Measurements from ENCODE around the gene UTP14A. TPM values are rescaled to one million over a fixed set of nuclear protein-coding genes. Genes with fewer than 3 reads are reported as not detected.

Gene UTP14A
- total and polyA plus RNA-seq, 12 donors = 6.7 to 12.6 (median 9.6) TPM

- ATAC-seq = no peak
- 96 to 100% methylated on average over 1 of the region's 1 CpG for WGBS, 2 donors
- intact Hi-C loops (cut with DNase I) = no loop called here
- no peak for TF ChIP-seq CTCF (IDR thresholded peaks at IDR 0.05)
- no peaks in the 10 kb centered on the region for H3K4me1 ChIP-seq
- H3K27me3 ChIP-seq = peaks cover 0 to 10% (median 0%) of the 10 kb centered on the region in 7 donors
- H3K36me3 ChIP-seq = no peaks in the 10 kb centered on the region
- H3K27ac ChIP-seq = no peak overlapping the region
- no peak for DNase-seq
- no peak overlapping the region for H3K4me3 ChIP-seq
- H3K9me3 ChIP-seq = no peaks in the 10 kb centered on the region
These were observed 39.2 kb downstream of the UTP14A start for GRCh38 chrX:129945131-129945530.

GRCh38 chrX:129953334-129953648, 47.3 kb downstream of the UTP14A start:
- Histone ChIP-seq H3K4me3 (peak overlapping the region in 8 of 10 donors; percentile 12 to 50 (median 43)), H3K4me1 (peaks cover 0 to 19% (median 0%) of the 10 kb centered on the region in 9 donors), H3K27ac (no peak overlapping the region), H3K36me3 (no peaks in the 10 kb centered on the region), H3K27me3 (peaks cover 0 to 20% (median 0%) of the 10 kb centered on the region in 7 donors), H3K9me3 (no peaks in the 10 kb centered on the region)
- TF ChIP-seq CTCF (IDR thresholded peaks at IDR 0.05) = no peak
- intact Hi-C loops (cut with DNase I) = no loop called here
- DNase-seq = no peak
- no peak for ATAC-seq
- 10 to 12% methylated on average over 9 to 18 of the region's 18 CpGs for WGBS, 2 donors

GRCh38 chrX:129953881-129954280, 47.9 kb downstream of the UTP14A start:
- intact Hi-C loops (cut with DNase I) = no loop called here
- TF ChIP-seq CTCF (IDR thresholded peaks at IDR 0.05) = no peak
- H3K9me3 ChIP-seq = no peaks in the 10 kb centered on the region
- ATAC-seq = no peak
- H3K4me3 ChIP-seq = no peak overlapping the region
- no peaks in the 10 kb centered on the region for H3K36me3 ChIP-seq
- WGBS, 2 donors = 94 to 95% methylated on average over 4 of the region's 4 CpGs
- no peak overlapping the region for H3K27ac ChIP-seq
- no peak for DNase-seq
- peaks cover 0 to 19% (median 0%) of the 10 kb centered on the region in 9 donors for H3K4me1 ChIP-seq
- peaks cover 0 to 20% (median 0%) of the 10 kb centered on the region in 7 donors for H3K27me3 ChIP-seq

- Histone ChIP-seq H3K4me3 (no peak overlapping the region), H3K4me1 (peaks cover 0 to 19% (median 0%) of the 10 kb centered on the region in 9 donors), H3K27me3 (peaks cover 0 to 20% (median 0%) of the 10 kb centered on the region in 7 donors), H3K9me3 (no peaks in the 10 kb centered on the region), H3K36me3 (no peaks in the 10 kb centered on the region), H3K27ac (no peak overlapping the region)
- no peak for TF ChIP-seq CTCF (IDR thresholded peaks at IDR 0.05)
- ATAC-seq (no peak), DNase-seq (no peak)
- intact Hi-C loops (cut with DNase I) = no loop called here
- 74 to 93% methylated on average over 3 of the region's 3 CpGs for WGBS, 2 donors
These were observed 48.8 kb downstream of the UTP14A start for GRCh38 chrX:129954804-129955203.

Measured in heart right ventricle (tissue), 16 donors.